ENCODE measurements around the gene ABCB10.

GRCh38 chr1:229529639-229530038 is 28.9 kb downstream of the ABCB10 start:
- TF ChIP-seq, protein P1, sequence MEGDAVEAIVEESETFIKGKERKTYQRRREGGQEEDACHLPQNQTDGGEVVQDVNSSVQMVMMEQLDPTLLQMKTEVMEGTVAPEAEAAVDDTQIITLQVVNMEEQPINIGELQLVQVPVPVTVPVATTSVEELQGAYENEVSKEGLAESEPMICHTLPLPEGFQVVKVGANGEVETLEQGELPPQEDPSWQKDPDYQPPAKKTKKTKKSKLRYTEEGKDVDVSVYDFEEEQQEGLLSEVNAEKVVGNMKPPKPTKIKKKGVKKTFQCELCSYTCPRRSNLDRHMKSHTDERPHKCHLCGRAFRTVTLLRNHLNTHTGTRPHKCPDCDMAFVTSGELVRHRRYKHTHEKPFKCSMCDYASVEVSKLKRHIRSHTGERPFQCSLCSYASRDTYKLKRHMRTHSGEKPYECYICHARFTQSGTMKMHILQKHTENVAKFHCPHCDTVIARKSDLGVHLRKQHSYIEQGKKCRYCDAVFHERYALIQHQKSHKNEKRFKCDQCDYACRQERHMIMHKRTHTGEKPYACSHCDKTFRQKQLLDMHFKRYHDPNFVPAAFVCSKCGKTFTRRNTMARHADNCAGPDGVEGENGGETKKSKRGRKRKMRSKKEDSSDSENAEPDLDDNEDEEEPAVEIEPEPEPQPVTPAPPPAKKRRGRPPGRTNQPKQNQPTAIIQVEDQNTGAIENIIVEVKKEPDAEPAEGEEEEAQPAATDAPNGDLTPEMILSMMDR (IDR thresholded peaks at IDR 0.05; ENCODE audit: insufficient read depth, low read length, poor library complexity, severe bottlenecking): no peak
- TF ChIP-seq EZH2phosphoT487 (conservative IDR thresholded peaks at IDR 0.05; ENCODE audit: low read length): no peak

Data from SU-DHL-6 (cell line).